GM19397 (cell line): ENCODE data around the gene HORMAD2.
"Not testable (repeated sequence)": the region's sequence is repeated elsewhere in the genome, so short reads cannot be mapped to it uniquely, and the experiment has no call there.

Source experiments
- ATAC-seq: cut with Tn5 transposase; IDR thresholded peaks from one replicate; pipeline ENCODE4 v1.9.1; 2021; ENCODE audit warnings: mild to moderate bottlenecking, moderate library complexity; ENCODE audit not compliant: unreplicated experiment

Gene HORMAD2

GRCh38 chr22:30187529-30188407, 107.5 kb downstream of the HORMAD2 start:
- no peak for ATAC-seq

- ATAC-seq: no peak
Measured at GRCh38 chr22:30188911-30189310, 108.6 kb downstream of the HORMAD2 start.

GRCh38 chr22:30190574-30190973, 110.3 kb downstream of the HORMAD2 start:
- ATAC-seq: no peak

DNA sequence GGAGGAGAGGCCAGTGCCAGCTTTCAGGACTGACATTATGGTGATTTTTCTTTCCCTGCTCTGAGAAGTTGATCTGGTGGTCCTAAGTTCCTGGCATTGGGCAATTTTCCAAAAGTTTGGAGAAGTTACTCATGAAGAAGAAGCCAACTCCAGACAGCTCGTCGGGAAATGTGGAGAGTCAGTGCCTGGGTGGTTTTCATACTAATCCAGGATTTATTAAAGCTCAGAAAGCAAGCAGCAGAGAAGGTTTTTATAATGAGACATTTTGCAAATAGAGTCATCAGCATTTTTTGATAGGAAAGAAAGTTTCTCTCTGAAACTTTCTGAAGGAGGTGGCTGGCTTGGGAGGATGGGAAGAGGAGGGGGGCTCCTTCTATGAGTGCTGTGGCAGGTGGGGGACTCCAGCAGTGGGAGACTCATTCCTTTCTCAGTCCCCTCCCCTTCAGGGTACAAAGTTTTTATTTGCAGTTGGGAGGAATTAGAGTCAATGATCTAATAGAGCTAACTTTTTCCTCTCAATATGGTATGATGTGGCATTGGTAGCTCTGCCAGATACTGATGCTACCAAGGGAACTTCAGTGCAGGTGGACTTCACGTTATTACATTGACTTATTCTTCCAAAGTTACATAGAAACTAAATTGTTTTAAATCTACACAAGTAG, 110.9 kb downstream of the HORMAD2 start:
- no peak for ATAC-seq

GRCh38 chr22:30192427-30192826, 112.2 kb downstream of the HORMAD2 start:
- no peak for ATAC-seq

- ATAC-seq: no peak
Measured at GRCh38 chr22:30193031-30193775, 112.9 kb downstream of the HORMAD2 start.

DNA sequence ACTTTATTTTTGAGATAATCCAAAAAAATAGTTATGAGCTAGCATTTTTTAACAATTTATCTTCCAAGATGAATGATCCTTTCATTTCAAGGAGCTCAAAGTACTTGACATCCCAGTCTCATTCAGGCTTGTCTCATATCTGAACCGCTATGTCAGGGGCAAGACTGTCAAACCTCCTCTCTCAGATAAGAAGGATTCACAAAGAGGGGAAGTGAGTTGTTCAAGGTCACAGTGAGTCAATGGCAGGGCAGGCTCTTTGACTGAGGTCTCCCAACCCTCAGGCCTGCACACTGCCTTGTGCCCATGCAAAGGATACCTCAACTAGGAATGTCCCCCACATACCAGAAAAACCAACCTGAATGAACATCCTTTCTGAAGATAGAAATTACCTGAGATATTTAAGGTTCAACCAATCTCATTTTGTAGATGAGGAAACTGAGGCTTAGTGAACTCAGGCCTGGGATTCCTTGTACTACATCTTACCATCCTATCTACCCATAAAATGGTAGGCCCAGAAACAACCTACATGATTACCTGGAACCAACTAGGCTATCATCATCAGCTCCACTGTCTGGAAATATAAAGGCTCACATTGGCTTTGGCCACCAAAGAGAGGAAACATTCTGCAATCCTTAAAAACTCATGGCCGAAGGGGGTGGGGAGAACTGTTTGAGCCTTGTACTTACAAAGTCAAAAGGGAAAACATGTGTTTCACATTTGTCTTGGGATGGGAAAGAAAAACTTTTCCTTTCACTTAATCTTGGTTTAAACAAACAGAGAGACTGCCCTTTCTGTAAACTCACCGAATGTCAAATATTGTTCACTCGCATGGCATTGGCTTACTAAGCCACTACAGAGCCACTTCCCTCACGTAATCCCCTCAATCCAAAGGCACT, 115.2 kb downstream of the HORMAD2 start:
- ATAC-seq: no peak

DNA sequence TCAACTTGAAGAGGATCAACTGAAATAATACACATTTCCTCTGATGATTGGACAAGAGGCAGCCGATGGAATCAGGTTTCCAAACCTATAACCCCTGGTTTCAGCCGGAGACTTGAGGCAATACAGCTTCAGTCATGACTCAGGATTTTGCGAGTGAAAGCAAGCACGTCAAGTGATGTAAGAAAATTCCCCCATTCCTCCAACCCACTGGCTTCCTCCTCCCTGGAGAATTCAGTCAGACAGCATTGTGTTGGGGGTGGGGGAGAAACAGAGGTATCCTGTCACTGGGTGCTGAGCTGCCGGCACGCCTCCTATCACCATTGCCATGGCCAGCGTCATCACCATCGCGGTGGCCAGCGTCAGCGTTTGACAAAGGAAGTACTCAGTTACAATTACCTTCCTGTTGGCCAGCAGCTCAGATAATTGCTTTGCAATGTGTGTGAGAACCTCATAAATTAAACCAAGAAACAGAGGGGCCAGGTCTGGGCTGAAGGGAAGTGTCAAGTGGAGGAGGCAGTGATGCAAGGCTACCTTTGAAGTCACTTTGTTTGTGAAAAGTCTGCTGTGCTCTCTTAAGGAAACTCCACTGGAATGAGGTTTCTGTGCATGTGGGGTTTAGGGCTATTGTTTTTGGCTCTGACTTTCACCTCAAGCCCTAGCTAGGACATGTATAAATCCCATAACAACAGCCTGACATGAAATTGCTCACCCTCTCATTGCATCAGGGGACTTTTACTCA, 116.0 kb downstream of the HORMAD2 start:
- ATAC-seq: no peak

GRCh38 chr22:30196880-30197336, 116.6 kb downstream of the HORMAD2 start:
- no peak for ATAC-seq

- no peak for ATAC-seq
Measured at GRCh38 chr22:30197389-30197788, 117.1 kb downstream of the HORMAD2 start.

- no peak for ATAC-seq
Measured at GRCh38 chr22:30198152-30198825, 118.0 kb downstream of the HORMAD2 start.

DNA sequence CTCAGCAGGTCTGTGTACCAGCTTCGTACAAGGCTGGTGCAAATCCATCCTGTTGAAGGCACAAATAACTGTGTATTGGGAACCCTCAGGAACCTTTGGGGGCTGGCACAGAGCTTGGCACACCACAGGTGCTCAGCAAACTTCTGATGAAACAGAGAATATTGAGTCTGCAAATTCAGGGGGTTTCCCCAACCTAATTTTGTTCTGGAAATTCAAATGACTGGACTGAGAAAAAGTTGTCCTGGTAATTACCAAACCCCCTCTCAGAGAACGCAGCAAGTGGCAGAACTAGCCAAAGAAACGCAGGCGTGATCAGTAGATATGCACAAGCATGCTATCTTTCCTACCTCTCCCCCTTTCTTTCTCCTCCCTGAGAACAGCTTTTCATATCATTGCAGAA, 118.7 kb downstream of the HORMAD2 start:
- ATAC-seq: no peak

DNA sequence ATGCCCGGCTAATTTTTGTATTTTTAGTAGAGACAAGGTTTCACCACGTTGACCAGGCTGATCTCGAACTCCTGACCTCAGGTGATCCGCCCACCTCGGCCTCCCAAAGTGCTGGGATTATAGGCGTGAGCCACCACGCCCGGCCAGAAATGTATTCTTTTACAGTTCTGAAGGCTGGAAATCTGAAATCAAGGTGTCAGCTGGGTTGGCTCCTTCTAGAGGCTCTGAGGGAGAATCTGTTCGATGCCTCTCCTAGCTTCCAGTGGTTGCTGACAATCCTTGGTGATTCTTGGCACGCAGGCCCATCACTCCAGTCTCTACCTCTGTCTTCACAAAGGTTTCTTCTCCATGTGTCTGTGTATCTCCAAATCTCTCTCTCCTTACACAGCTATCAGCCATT, 120.6 kb downstream of the HORMAD2 start:
- not testable (repeated sequence) for ATAC-seq

GRCh38 chr22:30201945-30202344, 121.7 kb downstream of the HORMAD2 start:
- no peak for ATAC-seq

DNA sequence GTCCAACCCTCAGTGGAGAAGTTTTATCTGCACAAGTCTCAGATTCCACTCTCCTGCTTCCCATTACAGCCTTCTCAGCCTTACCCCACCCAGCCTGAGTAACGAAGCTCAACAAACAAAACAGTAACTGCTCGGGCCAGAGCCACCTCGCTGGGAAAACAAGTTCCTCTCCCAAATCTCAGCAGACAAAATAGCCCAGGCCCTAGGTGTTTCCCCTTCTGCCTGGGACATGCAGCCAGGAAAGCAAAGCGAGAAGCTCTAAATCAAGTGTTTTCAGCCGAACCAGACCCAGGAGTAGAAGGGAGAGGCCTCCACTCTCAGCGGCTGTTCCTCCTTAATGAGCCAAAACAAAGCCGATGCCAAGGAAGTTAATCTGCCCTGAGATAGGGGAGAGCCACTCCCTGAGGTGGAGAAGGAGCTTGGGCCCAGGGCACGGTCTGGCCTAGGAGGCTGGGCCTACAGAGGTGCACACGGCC, 122.3 kb downstream of the HORMAD2 start:
- no peak for ATAC-seq

DNA sequence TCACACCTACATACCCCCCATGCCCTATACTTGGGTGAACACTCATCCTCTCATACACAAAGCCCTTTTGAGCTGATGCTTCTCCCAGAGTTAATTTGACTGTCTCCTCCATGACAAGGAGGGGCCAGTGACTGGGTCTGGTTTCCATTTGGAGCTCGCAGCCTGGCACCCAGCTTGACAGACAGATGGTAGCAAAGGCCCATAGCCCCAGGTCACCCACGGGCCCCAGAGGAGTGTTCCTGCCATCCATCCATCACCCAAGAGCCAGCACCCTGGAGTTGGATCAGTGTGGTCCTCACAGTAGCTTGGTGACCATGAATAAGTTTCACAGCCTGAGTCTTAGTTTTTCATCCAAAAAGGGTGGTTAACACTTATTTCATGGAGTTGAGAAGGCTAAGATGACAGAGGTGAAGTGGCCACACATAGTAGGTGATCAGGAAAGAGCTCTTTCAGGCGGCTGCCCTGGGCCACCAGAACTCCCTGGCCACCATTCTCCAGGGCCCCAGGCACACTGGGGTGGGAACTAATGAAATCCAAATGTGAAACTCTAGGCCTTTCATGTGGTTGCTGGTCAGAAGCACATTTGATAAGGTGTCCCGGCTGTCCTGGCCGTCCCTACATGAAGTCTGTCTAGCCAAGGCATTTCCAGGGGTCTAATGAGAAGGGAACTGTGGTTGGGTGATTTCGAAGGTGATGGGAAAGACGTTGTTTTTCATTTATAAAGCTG, 123.9 kb downstream of the HORMAD2 start:
- ATAC-seq: no peak

DNA sequence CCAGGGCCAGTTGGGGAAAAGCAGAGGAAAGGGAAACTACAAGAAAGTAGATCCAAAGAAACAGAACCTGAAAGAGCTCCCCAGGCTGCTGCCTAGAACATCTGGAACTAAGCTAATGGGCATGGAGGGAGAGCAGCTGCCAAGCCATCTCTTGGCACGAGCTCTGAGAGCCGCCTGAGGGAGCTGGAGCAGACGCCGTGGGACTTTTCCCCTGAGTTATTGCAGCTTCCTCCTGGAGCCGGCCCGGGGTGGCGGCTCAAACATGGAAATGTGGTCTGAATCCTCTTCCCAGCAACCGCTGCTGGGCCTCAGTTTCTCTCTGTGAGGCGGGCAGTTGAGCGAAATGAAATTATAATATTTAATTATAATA, 124.5 kb downstream of the HORMAD2 start:
- ATAC-seq: no peak

GRCh38 chr22:30205281-30206115, 125.2 kb downstream of the HORMAD2 start:
- ATAC-seq: no peak
